ENCODE data around the gene PCBP3.

DNA sequence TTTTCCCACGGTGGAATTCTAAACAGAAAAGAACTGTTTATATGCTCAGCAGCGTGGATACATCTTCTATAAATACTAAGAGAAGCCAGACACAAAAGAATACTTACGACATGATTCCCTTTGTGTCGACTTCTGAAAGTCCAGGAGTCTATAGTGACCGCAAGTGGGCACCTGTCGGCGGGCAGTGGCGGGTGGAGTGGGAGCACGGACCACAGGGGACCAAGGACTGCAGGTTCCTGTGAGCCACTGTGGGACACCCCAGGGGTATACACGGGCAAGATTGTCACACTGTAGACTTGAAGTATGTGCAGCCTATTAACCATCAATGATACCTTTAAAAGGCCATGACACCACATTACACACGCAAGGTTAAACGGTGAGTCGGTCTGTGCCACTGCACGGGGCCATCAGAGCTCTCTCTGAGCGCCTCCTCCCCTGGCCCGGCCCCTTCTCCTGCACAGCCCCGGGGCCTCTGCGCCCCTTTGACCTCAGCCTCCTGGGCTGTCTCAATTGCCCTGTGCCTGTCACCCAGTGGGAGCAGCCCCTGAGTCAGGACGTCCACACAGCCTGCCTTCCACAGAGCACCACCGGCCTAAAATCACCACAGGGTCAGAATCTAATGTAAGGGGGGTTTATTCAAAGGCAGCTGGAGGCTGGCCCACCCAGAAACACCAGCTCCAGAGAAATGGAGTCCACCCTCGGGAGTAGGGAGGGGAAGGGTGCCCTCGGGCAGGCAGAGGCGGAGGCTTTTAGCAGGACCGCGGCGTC is 248.0 kb downstream of the PCBP3 start:
- TF ChIP-seq, protein P1, sequence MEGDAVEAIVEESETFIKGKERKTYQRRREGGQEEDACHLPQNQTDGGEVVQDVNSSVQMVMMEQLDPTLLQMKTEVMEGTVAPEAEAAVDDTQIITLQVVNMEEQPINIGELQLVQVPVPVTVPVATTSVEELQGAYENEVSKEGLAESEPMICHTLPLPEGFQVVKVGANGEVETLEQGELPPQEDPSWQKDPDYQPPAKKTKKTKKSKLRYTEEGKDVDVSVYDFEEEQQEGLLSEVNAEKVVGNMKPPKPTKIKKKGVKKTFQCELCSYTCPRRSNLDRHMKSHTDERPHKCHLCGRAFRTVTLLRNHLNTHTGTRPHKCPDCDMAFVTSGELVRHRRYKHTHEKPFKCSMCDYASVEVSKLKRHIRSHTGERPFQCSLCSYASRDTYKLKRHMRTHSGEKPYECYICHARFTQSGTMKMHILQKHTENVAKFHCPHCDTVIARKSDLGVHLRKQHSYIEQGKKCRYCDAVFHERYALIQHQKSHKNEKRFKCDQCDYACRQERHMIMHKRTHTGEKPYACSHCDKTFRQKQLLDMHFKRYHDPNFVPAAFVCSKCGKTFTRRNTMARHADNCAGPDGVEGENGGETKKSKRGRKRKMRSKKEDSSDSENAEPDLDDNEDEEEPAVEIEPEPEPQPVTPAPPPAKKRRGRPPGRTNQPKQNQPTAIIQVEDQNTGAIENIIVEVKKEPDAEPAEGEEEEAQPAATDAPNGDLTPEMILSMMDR (IDR thresholded peaks at IDR 0.05) = no peak
- TF ChIP-seq POLR2A (IDR thresholded peaks at IDR 0.05) = no peak
